Measurements from ENCODE around the gene RNASE7.
A peak's percentile ranks its signal among the peaks of the same experiment; 100 is the strongest.
"Not testable (repeated sequence)": the region's sequence is repeated elsewhere in the genome, so short reads cannot be mapped to it uniquely, and the experiment has no call there.

Gene RNASE7

GRCh38 chr14:20999591-20999990, 42.6 kb upstream of the RNASE7 start:
- no peak overlapping the region for H3K4me3 ChIP-seq (replicated peaks; ENCODE audit: low read depth, low read length)
- no peak for TF ChIP-seq CTCF (IDR thresholded peaks at IDR 0.05; ENCODE audit: low read length, missing control alignments)
- no peak for DNase-seq (ENCODE audit: low read depth)

GRCh38 chr14:21001218-21001617, 40.9 kb upstream of the RNASE7 start:
- no peak for DNase-seq (ENCODE audit: low read depth)
- no peak for TF ChIP-seq CTCF (IDR thresholded peaks at IDR 0.05; ENCODE audit: low read length, missing control alignments)
- no peak overlapping the region for H3K4me3 ChIP-seq (replicated peaks; ENCODE audit: low read depth, low read length)

- no peak overlapping the region for H3K4me3 ChIP-seq (replicated peaks; ENCODE audit: low read depth, low read length)
- no peak for TF ChIP-seq CTCF (IDR thresholded peaks at IDR 0.05; ENCODE audit: low read length, missing control alignments)
- DNase-seq (ENCODE audit: low read depth): no peak
These were observed 38.3 kb upstream of the RNASE7 start for GRCh38 chr14:21003788-21004346.

- not testable (repeated sequence) for DNase-seq (ENCODE audit: low read depth); H3K4me3 ChIP-seq (replicated peaks; ENCODE audit: low read depth, low read length)
These were observed 32.4 kb upstream of the RNASE7 start for GRCh38 chr14:21009721-21010120.

- H3K4me3 ChIP-seq (replicated peaks; ENCODE audit: low read depth, low read length): no peak overlapping the region
- DNase-seq (ENCODE audit: low read depth): no peak
- no peak for TF ChIP-seq CTCF (IDR thresholded peaks at IDR 0.05; ENCODE audit: low read length, missing control alignments)
These were observed 31.0 kb upstream of the RNASE7 start for GRCh38 chr14:21011136-21011535.

GRCh38 chr14:21014761-21015190, 27.4 kb upstream of the RNASE7 start:
- TF ChIP-seq CTCF (IDR thresholded peaks at IDR 0.05; ENCODE audit: low read length, missing control alignments): peak; percentile 95
- peak; percentile 92 for DNase-seq (ENCODE audit: low read depth)
- no peak overlapping the region for H3K4me3 ChIP-seq (replicated peaks; ENCODE audit: low read depth, low read length)

GRCh38 chr14:21015312-21015711, 26.9 kb upstream of the RNASE7 start:
- no peak for DNase-seq (ENCODE audit: low read depth)
- no peak overlapping the region for H3K4me3 ChIP-seq (replicated peaks; ENCODE audit: low read depth, low read length)
- TF ChIP-seq CTCF (IDR thresholded peaks at IDR 0.05; ENCODE audit: low read length, missing control alignments): no peak

Data from fibroblast of pulmonary artery (primary cell).